HT-29 (cell line): Measurements from ENCODE around the gene GNAS-AS1. TPM values are rescaled to one million over a fixed set of nuclear protein-coding genes. Genes with fewer than 3 reads are reported as not detected.

Source experiments
- DNase-seq: peaks from one replicate; pipeline ENCODE4 v3.0.0-alpha.2; 2015; ENCODE audit warnings: low spot score
- small RNA-seq: library from RNA; depleted of rRNA; stranded (forward); fragments of <200 nt; gene quantifications from one replicate; pipeline ENCODE3, GENCODE V24; 2014
- total RNA-seq: library from RNA; depleted of rRNA; stranded (reverse); fragments of >200 nt; shearing (Covaris generic); gene quantifications from 2 replicates; pipeline ENCODE4 v1.2.3, GENCODE V29; 2014; rRNA removed

GNAS-AS1 gene
- total RNA-seq, 1 experiment from 2014 or later = not detected

DNA sequence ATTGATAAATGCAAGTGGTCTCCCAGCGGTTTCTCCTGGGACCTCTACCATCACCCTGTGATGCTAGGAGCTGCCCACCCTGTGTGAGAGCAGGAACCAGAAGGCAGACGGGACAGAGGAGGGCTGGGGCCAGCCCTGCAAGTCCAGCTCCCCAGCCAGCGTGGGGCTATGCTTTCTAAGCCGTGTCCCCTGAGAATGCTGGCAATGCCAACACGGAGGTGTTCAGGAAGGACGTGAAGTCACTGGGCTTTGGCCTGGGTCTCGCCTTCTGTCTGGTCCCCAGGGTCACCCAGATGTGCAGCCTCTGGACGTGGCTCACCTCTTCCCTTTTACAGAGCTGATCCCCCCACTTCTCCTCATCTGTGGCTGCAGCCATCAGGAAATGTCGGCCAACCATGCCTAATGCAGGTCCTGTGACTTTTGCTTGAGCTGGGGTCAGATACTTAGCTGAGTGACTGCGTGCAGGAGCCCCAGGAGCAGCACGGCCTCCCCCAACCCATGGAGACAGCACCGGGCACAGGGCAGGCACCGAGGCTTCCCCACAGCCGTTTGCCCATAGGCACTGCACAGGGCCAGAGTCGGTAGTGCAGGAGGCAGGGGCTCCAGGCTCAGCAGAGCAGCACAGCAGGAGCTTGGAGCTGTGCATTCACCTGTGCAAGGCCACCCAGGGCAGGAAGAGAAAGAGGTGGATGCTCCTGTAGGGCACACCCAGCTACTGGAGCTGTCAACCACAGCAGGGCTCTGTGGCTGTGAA, 66.2 kb downstream of the GNAS-AS1 start:
- DNase-seq = no peak

DNA sequence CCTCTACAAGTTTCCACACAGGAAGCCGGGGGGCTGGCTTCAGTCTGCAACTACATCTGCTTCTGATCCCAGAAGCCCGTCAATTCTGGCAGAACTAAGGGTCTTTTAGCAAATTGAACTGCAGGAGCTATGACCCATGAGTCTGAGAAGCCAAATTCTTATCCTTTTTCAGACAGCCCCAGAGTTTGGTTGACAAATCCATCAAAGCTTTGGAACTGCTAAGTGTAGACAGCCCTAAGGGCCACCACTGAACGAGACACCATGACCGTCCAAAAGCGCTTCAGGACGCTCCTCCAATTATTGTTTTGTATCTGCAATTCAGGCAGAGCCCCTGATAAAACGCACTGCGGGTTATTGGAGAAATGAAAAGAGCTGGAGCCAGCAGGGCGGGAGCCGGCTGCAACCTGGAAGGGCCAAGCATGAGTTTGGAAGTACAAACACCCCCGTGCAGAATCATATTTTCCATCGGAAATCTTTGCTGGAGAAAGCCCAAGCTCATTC, 67.1 kb downstream of the GNAS-AS1 start:
- no peak for DNase-seq

DNA sequence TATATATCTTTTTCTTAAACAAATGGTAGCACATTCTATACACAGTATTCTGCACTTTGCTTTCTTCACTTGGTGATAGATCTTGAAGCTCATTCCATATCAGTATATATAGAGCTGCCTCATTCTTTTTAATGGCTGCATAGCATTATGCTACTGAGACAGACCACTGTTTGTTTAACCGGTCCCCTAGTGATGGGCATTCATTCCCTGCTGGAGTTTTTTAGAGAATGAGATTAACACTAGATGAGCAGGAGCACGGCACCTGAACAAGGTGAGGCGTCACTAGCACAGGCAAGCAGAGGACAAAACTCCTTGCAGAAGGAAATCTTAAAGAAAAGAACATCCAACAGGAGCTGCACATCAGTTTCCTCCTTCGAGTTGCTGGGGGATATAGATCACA, 69.6 kb downstream of the GNAS-AS1 start:
- no peak for DNase-seq

DNA sequence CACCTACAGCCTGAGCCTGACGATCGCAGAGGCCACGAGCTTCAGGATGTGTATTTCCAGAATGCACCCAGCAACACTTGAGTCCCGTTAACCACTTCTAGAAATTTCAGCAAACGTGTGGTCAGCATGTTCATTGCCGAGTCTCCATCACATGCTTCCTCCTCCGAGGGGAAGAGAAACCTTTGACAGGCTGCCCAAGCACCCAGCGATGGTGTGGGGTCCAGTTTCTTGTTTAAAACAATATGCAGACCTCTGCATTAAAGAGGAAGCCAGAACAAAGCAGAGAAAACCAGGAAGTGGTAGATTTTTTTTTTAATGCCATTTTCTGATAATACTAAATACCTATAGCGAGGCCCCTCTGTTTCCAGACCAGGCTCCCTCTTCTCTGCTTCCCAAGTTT, 71.9 kb downstream of the GNAS-AS1 start:
- no peak for DNase-seq

DNA sequence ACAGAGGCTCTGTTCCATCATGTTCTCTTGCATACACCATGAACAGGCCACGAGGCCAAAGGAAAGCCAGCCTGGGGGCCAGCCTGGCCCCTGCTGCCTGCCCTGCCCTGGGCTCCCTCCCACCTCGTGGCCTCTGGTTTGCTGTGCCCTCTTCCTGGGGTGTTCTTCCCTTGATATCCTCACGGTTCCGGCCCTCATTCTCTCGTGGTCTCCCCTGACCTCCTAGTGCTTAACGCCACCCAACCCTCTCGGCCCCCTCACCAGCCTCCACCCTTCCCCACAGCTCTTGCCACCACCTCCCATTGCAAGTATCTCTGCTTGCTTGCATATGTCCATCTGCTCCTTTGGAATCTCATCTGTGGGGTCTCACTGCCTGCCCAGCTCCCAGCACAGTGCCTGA, 73.0 kb downstream of the GNAS-AS1 start:
- no peak for DNase-seq

DNA sequence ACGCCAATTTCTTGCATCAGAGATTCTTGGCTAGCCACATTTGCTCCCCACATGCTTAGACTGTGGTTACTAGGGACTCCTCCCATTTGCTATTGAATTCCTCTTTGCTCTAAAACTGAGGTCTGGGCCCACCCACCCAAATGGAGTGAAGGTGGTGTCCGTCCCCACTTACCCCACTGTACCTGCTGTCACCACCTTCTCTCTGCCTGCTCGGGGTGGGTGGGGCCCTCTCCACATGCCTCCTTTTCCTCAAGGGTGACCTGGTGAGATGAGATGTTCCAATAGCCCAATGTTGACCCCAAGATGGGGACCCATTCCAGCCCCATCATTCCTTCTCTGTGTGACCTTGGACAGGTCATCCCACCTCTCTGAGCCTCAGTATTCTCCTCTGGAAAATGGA, 74.6 kb downstream of the GNAS-AS1 start:
- no peak for DNase-seq

DNA sequence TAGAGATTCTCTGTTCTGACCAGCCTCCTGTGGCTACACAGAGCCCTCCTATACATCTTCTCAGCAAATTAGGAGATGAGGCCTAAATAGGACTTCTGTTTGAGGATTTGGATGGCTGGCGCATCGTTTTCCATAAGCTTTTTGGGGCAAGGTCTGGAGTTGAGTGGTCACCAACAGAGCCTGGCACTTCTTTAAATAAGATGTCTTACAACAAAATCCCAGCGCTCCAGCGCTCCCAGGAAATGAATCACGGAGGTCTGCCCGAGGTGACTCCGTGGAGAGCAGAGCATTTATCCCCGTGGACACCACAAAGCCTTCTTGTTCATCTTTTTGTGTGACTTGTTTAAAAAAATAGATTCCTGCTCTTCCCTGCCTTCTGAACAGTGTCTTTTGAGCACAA, 75.3 kb downstream of the GNAS-AS1 start:
- DNase-seq = no peak

DNA sequence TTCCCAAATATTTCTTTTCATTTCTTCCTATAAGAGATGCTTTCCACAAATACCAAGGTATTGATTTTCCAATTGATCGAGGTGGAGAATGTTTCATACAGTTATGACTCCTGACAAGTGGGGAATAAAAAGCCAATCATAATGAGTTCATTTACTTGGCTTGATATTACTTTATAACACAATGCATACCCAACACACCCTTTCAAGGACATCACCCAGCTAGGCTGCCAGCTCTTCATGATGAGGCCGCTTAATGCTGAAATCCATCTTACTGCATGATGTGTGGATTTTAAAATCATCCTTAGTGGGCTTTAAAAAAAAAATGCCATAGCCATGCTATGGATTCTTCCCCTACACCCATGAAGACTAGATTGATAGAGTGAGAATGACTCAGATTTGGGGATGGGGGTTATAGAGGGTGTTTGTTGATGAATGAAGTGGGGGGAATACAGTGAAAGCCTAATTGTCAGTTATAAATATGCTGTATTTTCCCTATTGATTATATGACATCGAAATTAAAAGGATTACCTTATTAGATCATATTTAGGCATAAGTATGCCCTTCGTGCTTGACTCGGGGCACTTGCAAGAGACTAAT, 75.9 kb downstream of the GNAS-AS1 start:
- DNase-seq = no peak

DNA sequence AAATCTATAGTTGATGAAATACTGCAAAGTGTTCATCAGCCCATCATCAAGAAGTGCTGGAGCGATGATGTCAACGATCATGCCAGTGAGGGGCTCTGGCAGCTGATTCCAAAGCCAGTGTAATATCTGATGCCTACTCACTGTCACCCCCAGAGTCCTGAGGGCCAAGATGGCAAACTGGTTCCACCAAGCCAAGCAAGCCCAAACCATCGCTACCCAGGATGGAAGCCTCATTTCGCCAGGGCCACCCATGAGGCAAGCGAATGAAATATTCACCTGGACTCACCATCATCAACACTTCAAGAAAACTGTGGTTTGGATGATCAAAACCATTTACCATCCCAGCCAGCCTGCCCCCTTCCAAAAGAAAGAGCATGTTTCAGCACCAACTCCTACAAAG, 76.5 kb downstream of the GNAS-AS1 start:
- DNase-seq = no peak

DNA sequence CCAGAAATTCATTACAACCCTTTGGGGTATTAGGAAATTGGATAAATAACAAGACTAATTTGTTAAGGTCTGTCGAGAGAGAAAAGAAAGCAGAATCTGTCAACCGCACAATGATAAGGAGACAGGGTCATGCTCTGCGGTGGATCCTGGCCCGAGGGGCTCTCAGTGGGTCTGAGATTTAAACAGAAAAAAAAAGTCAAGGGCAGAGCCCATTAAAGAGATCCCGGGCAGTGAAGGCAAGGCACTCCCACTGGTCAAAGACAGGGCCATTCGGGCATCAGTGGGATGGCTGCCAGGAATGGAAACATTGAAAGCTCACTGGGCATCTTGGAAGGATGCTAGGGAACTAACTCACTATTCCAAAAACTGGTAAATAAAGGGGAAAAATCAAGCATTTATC, 77.9 kb downstream of the GNAS-AS1 start:
- no peak for DNase-seq

Small RNA genes lying within 50 kb of the gene (small RNA-seq; reads per million reads assigned to genes)
- gene MIR298 (not detected), gene RF02127 (not detected), gene RF02128 (not detected), gene RF02130 (not detected), gene RF02131 (not detected)

Other genes starting within 250 kb of the GNAS-AS1 start
- gene STX16, start 199.6 kb downstream of the GNAS-AS1 start, total RNA-seq = 29.2 and 29.5 TPM in 2 replicates
- gene NPEPL1, start 158.1 kb downstream of the GNAS-AS1 start, total RNA-seq = 21.3 and 21.6 TPM in 2 replicates
- 805 and 888 TPM in 2 replicates for gene GNAS, start 1.8 kb upstream of the GNAS-AS1 start, total RNA-seq
- 117 and 134 TPM in 2 replicates for gene NELFCD, start 130.4 kb upstream of the GNAS-AS1 start, total RNA-seq
- 420 and 441 TPM in 2 replicates for gene CTSZ, start 156.4 kb upstream of the GNAS-AS1 start, total RNA-seq
- 0.03 and 0.13 TPM in 2 replicates for gene TUBB1, start 168.5 kb upstream of the GNAS-AS1 start, total RNA-seq
- gene ATP5F1E, start 181.4 kb upstream of the GNAS-AS1 start, total RNA-seq = 45.1 and 47.4 TPM in 2 replicates
- 129 and 139 TPM in 2 replicates for gene PRELID3B, start 191.9 kb upstream of the GNAS-AS1 start, total RNA-seq